ENCODE data around the gene CYP11A1.

DNA sequence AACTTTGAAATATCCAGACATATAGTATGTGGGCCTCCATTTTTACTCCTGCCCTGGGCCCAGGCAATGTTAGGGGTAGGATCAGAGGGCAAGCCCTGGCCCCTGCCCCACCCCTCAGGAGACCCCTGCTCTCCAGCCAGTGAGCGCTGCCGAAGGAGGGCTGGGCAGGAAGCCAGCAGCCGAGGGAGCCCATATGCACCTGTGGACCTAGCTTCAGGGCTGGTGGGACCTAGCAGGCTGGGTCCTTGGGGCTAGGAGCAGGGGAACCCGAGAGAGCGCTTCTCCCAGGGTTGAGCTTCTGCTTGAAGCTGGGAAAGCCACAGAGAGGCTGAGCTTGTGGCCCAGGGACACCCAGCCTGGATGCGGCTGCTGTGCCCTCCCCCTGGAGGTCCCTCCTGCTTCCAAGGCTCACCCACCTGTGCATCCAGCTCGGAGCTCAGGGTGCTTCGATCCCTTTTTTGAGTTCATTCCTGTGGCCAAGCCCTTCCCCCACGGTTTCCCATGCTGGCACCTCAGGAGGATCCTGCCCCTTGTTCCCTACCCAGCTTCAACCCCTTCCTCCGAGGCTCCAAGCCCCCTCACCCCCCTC lies 21.0 kb upstream of the CYP11A1 start:
- TF ChIP-seq, protein P1, sequence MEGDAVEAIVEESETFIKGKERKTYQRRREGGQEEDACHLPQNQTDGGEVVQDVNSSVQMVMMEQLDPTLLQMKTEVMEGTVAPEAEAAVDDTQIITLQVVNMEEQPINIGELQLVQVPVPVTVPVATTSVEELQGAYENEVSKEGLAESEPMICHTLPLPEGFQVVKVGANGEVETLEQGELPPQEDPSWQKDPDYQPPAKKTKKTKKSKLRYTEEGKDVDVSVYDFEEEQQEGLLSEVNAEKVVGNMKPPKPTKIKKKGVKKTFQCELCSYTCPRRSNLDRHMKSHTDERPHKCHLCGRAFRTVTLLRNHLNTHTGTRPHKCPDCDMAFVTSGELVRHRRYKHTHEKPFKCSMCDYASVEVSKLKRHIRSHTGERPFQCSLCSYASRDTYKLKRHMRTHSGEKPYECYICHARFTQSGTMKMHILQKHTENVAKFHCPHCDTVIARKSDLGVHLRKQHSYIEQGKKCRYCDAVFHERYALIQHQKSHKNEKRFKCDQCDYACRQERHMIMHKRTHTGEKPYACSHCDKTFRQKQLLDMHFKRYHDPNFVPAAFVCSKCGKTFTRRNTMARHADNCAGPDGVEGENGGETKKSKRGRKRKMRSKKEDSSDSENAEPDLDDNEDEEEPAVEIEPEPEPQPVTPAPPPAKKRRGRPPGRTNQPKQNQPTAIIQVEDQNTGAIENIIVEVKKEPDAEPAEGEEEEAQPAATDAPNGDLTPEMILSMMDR (IDR thresholded peaks at IDR 0.05): no peak
- TF ChIP-seq POLR2A (IDR thresholded peaks at IDR 0.05): no peak

Measured in esophagus squamous epithelium (tissue), 4 donors.